Fibroblast of lung (primary cell): Measurements from ENCODE around the gene RRAGB. TPM values are rescaled to one million over a fixed set of nuclear protein-coding genes. Genes with fewer than 3 reads are reported as not detected.
"Not testable (repeated sequence)": the region's sequence is repeated elsewhere in the genome, so short reads cannot be mapped to it uniquely, and the experiment has no call there.

Source experiments
- DNase-seq, 2 donors: peaks; one replicate each; pipeline versions ENCODE4 v3.0.0 to v3.0.0-alpha.2; 2010; ENCODE audit warnings: low read depth in 2 of 2
- H2AFZ ChIP-seq: 2 replicates; pipeline ENCODE4 v1.5.1; 2012; ENCODE audit warnings: low read length, control low read depth, inconsistent platforms
- H3K27ac ChIP-seq: 2 replicates; pipeline ENCODE4 v1.5.1; 2011; ENCODE audit warnings: low read length, control low read depth; ENCODE audit not compliant: insufficient read depth
- H3K27me3 ChIP-seq: 2 replicates; pipeline ENCODE4 v1.5.1; 2011; ENCODE audit warnings: mild to moderate bottlenecking, low read length; ENCODE audit not compliant: control insufficient read depth, insufficient read depth
- H3K36me3 ChIP-seq: 2 replicates; pipeline ENCODE4 v1.5.1; 2011; ENCODE audit warnings: low read length; ENCODE audit not compliant: control insufficient read depth, insufficient read depth
- H3K4me1 ChIP-seq: 2 replicates; pipeline ENCODE4 v1.5.1; 2011; ENCODE audit warnings: low read length; ENCODE audit not compliant: control insufficient read depth, insufficient read depth; ENCODE audit errors: extremely low read depth
- H3K4me2 ChIP-seq: 2 replicates; pipeline ENCODE4 v1.5.1; 2011; ENCODE audit warnings: low read length, control low read depth; ENCODE audit not compliant: insufficient read depth; ENCODE audit errors: extremely low read depth
- H3K4me3 ChIP-seq, 4 experiments: fragments of 200-600 bp in 1 of 4; sonication (generic) in 1 of 4; replicated peaks in 1 of 4; 2 replicates each; pipeline ENCODE4 v1.5.1; 2011 to 2016; ENCODE audit warnings: low read length in 4 of 4, low read depth in 3 of 4, mild to moderate bottlenecking in 3 of 4, control low read depth in 2 of 4, inconsistent platforms in 1 of 4, mixed read lengths in 1 of 4; ENCODE audit not compliant: insufficient read depth in 1 of 4; ENCODE audit errors: control extremely low read depth in 1 of 4
- H3K79me2 ChIP-seq: 2 replicates; pipeline ENCODE4 v1.5.1; 2012; ENCODE audit warnings: mild to moderate bottlenecking, low read length, inconsistent platforms; ENCODE audit not compliant: control insufficient read depth, insufficient read depth
- H3K9ac ChIP-seq: 2 replicates; pipeline ENCODE4 v1.5.1; 2011; ENCODE audit warnings: mild to moderate bottlenecking, low read length, control low read depth; ENCODE audit not compliant: insufficient read depth
- H3K9me3 ChIP-seq: 2 replicates; pipeline ENCODE4 v1.5.1; 2012; ENCODE audit warnings: low read depth, low read length; ENCODE audit not compliant: control insufficient read depth, insufficient read depth
- H4K20me1 ChIP-seq: 2 replicates; pipeline ENCODE4 v1.5.1; 2011; ENCODE audit warnings: low read length; ENCODE audit not compliant: control insufficient read depth, insufficient read depth; ENCODE audit errors: extremely low read depth
- CTCF ChIP-seq, 2 donors: IDR thresholded peaks in 1 of 2; conservative IDR thresholded peaks in 1 of 2; 1 replicate in 1 of 2; 2 replicates in 1 of 2; pipeline ENCODE4 v1.5.1; 2011 to 2012; ENCODE audit warnings: low read length in 2 of 2, control low read depth in 1 of 2, inconsistent platforms in 1 of 2, low read depth in 1 of 2, mild to moderate bottlenecking in 1 of 2
- EZH2 ChIP-seq: IDR thresholded peaks from 2 replicates; pipeline ENCODE4 v1.5.1; 2012; ENCODE audit warnings: low read length, control low read depth, mild to moderate bottlenecking; ENCODE audit errors: missing control alignments
- polyA minus RNA-seq: library from RNA; depleted of rRNA, polyadenylated mRNA; stranded (reverse); fragments of >200 nt; gene quantifications from 2 replicates; pipeline ENCODE4 v1.2.3, GENCODE V29; 2011; ENCODE audit warnings: low replicate concordance
- polyA plus RNA-seq, 2 donors: library from polyadenylated mRNA; depleted of rRNA in 1 of 2; stranded (reverse) in 1 of 2; unstranded in 1 of 2; fragments of >200 nt; gene quantifications; 2 replicates each; pipeline ENCODE4 v1.2.1, GENCODE V29; 2011 to 2012; ENCODE audit warnings: missing spikeins in 1 of 2
- total RNA-seq: library from RNA; depleted of rRNA; stranded (reverse); fragments of >200 nt; gene quantifications from 2 replicates; pipeline ENCODE4 v1.2.1, GENCODE V29; 2014

The RRAGB gene, protein sequence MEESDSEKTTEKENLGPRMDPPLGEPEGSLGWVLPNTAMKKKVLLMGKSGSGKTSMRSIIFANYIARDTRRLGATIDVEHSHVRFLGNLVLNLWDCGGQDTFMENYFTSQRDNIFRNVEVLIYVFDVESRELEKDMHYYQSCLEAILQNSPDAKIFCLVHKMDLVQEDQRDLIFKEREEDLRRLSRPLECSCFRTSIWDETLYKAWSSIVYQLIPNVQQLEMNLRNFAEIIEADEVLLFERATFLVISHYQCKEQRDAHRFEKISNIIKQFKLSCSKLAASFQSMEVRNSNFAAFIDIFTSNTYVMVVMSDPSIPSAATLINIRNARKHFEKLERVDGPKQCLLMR
- total RNA-seq (44.4 and 57.6 TPM in 2 replicates), polyA plus RNA-seq (19.2 and 36.5 TPM in 2 replicates), polyA minus RNA-seq (28.4 and 30.7 TPM in 2 replicates)
- 14.5 and 21.0 TPM in 2 replicates for polyA plus RNA-seq (2012)

DNA sequence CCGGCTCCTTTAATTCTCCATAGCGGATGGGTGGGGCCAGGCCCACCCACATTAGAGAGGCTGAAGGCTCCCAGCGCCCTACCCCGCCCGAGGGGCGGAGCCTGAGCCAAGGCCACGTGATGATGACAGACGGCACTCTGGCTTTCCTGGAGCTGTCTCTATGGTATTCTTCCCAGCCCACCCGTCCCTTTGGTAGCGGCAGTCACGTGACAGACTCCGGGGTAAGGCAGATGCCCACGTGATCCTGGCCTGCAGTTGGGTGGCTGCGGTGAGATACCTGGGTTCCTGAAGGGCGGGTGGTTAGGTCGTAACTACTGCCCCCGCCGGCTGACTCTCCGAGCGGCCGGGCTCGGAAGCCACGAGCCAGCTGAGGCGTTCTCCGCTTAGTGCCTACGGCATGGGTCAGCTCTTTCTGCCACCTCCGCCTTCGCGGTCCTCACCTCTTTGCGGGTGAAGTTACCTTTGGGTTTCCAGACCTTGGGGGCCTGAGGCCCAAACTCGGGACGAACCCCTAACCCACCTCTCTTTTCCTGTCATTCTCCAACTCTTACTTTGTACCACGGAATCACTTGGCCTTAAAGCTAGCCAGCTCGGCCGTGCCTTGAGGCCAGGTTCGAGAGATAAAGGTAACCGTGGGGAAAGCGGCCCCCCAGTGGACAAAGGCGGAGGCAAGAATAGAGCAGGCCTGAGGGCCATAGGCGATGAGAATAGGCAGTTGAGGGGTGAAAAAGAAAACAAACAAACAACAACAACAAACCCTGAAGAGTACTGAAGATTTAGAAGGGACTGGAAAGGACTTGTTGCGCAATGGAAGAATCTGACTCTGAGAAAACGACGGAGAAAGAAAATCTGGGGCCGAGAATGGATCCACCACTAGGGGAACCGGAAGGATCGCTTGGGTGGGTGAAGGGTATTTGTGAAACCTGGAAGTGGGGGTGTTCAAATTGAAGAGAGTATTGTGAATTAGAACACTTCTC lies at the start of gene RRAGB:
RRAGB (plus strand) TSS at position 229 of the 977 bp plus-strand sequence; CDS start at position 808, 579 bp downstream.
- Histone ChIP-seq H3K9ac (peak within 1 kb of the TSS; percentile 61), H2AFZ (peak within 1 kb of the TSS; percentile 86), H3K79me2 (no peaks in the 10 kb centered on the region), H3K4me1 (no peaks in the 10 kb centered on the region), H3K4me2 (peak within 1 kb of the TSS; percentile 96), H3K4me3 (peak within 1 kb of the TSS; percentile 54 to 83 (median 74)), H3K27ac (peak within 1 kb of the TSS; percentile 75), H3K27me3 (no peaks in the 10 kb centered on the region), H4K20me1 (no peaks in the 10 kb centered on the region), H3K36me3 (no peaks in the 10 kb centered on the region), H3K9me3 (no peaks in the 10 kb centered on the region)
- TF ChIP-seq CTCF (conservative IDR thresholded peaks at IDR 0.05 in 1 of 2, IDR thresholded peaks at IDR 0.05 in 1 of 2; ENCODE audit: low read depth in 1 of 2, low read length in 2 of 2) (peak; percentile 53), EZH2 (no peak)
- DNase-seq: peak; percentile 91 to 94

- no peaks in the 10 kb centered on the region for H3K79me2 ChIP-seq
- no peaks in the 10 kb centered on the region for H3K9me3 ChIP-seq
- H3K4me3 ChIP-seq: no peak overlapping the region
- H4K20me1 ChIP-seq: no peaks in the 10 kb centered on the region
- TF ChIP-seq CTCF (conservative IDR thresholded peaks at IDR 0.05 in 1 of 2, IDR thresholded peaks at IDR 0.05 in 1 of 2; ENCODE audit: low read depth in 1 of 2, low read length in 2 of 2): no peak
- no peak for TF ChIP-seq EZH2
- no peak overlapping the region for H3K27ac ChIP-seq
- no peaks in the 10 kb centered on the region for H3K36me3 ChIP-seq
- no peak for DNase-seq
- no peak overlapping the region for H3K9ac ChIP-seq
- H3K4me1 ChIP-seq: no peaks in the 10 kb centered on the region
- H2AFZ ChIP-seq: no peak overlapping the region
- no peak overlapping the region for H3K4me2 ChIP-seq
- H3K27me3 ChIP-seq: no peaks in the 10 kb centered on the region
Observed at GRCh38 chrX:55668084-55668483, 49.5 kb upstream of the RRAGB start.

GRCh38 chrX:55688579-55688978 lies 29.0 kb upstream of the RRAGB start:
- not testable (repeated sequence) for H3K9ac ChIP-seq, H2AFZ ChIP-seq, DNase-seq, H4K20me1 ChIP-seq, H3K4me3 ChIP-seq, H3K27ac ChIP-seq, H3K79me2 ChIP-seq, H3K27me3 ChIP-seq, H3K4me1 ChIP-seq, H3K36me3 ChIP-seq, H3K9me3 ChIP-seq, H3K4me2 ChIP-seq
